ENCODE measurements around the gene FGF2. TPM values are rescaled to one million over a fixed set of nuclear protein-coding genes. Genes with fewer than 3 reads are reported as not detected.

Gene FGF2
- total RNA-seq, 1 experiment from 2014 or later = 13.0 TPM

- no TSS peak for BruUV-seq (replicated peaks)
- intact Hi-C loops (cut with micrococcal nuclease; ENCODE audit: unreplicated experiment) = no loop called here
- TF ChIP-seq CTCF (conservative IDR thresholded peaks at IDR 0.05; ENCODE audit: low read depth, low read length) (no peak), EZH2 (IDR thresholded peaks at IDR 0.05; ENCODE audit: borderline replicate concordance, low read depth, low read length, poor library complexity, severe bottlenecking) (no peak)
- Histone ChIP-seq H3K27ac (ENCODE audit: low read depth, low read length, poor library complexity, severe bottlenecking) (no peak overlapping the region), H3K4me1 (ENCODE audit: insufficient read depth, low read length, poor library complexity, severe bottlenecking) (peaks cover 30% of the 10 kb centered on the region), H3K9me3 (ENCODE audit: low read depth, low read length, poor library complexity, severe bottlenecking) (no peaks in the 10 kb centered on the region), H3K4me3 (ENCODE audit: low read depth, low read length, poor library complexity, severe bottlenecking) (no peak overlapping the region), H3K36me3 (ENCODE audit: insufficient read depth, low read length, poor library complexity, severe bottlenecking) (no peaks in the 10 kb centered on the region), H3K27me3 (replicated peaks; ENCODE audit: insufficient read depth, low read depth, low read length, poor library complexity) (no peaks in the 10 kb centered on the region)
- CTCF ChIA-PET = no interaction called here
- DNase-seq (ENCODE audit: low spot score) = no peak
- POLR2A ChIA-PET (ENCODE audit: low non-redundant PET) = no interaction called here
Measured at GRCh38 chr4:122858705-122859104, 32.1 kb downstream of the FGF2 start.

GRCh38 chr4:122861172-122861943, 34.7 kb downstream of the FGF2 start:
- peaks cover 10% of the 10 kb centered on the region for H3K4me1 ChIP-seq (ENCODE audit: insufficient read depth, low read length, poor library complexity, severe bottlenecking)
- BruUV-seq (replicated peaks) = no TSS peak
- no peaks in the 10 kb centered on the region for H3K36me3 ChIP-seq (ENCODE audit: insufficient read depth, low read length, poor library complexity, severe bottlenecking)
- TF ChIP-seq CTCF (conservative IDR thresholded peaks at IDR 0.05; ENCODE audit: low read depth, low read length) (no peak), EZH2 (IDR thresholded peaks at IDR 0.05; ENCODE audit: borderline replicate concordance, low read depth, low read length, poor library complexity, severe bottlenecking) (no peak)
- H3K9me3 ChIP-seq (ENCODE audit: low read depth, low read length, poor library complexity, severe bottlenecking) = no peaks in the 10 kb centered on the region
- no peak overlapping the region for H3K27ac ChIP-seq (ENCODE audit: low read depth, low read length, poor library complexity, severe bottlenecking)
- DNase-seq (ENCODE audit: low spot score) = no peak
- H3K4me3 ChIP-seq (ENCODE audit: low read depth, low read length, poor library complexity, severe bottlenecking) = no peak overlapping the region
- intact Hi-C loops (cut with micrococcal nuclease; ENCODE audit: unreplicated experiment) = no loop called here
- no peaks in the 10 kb centered on the region for H3K27me3 ChIP-seq (replicated peaks; ENCODE audit: insufficient read depth, low read depth, low read length, poor library complexity)
- ChIA-PET CTCF (no interaction called here), POLR2A (ENCODE audit: low non-redundant PET) (no interaction called here)

GRCh38 chr4:122863639-122864038, 37.0 kb downstream of the FGF2 start:
- Histone ChIP-seq H3K36me3 (ENCODE audit: insufficient read depth, low read length, poor library complexity, severe bottlenecking) (no peaks in the 10 kb centered on the region), H3K27me3 (replicated peaks; ENCODE audit: insufficient read depth, low read depth, low read length, poor library complexity) (no peaks in the 10 kb centered on the region), H3K4me3 (ENCODE audit: low read depth, low read length, poor library complexity, severe bottlenecking) (no peak overlapping the region), H3K4me1 (ENCODE audit: insufficient read depth, low read length, poor library complexity, severe bottlenecking) (peaks cover 6% of the 10 kb centered on the region), H3K9me3 (ENCODE audit: low read depth, low read length, poor library complexity, severe bottlenecking) (no peaks in the 10 kb centered on the region), H3K27ac (ENCODE audit: low read depth, low read length, poor library complexity, severe bottlenecking) (no peak overlapping the region)
- TF ChIP-seq CTCF (conservative IDR thresholded peaks at IDR 0.05; ENCODE audit: low read depth, low read length) (no peak), EZH2 (IDR thresholded peaks at IDR 0.05; ENCODE audit: borderline replicate concordance, low read depth, low read length, poor library complexity, severe bottlenecking) (no peak)
- no TSS peak for BruUV-seq (replicated peaks)
- ChIA-PET CTCF (no interaction called here), POLR2A (ENCODE audit: low non-redundant PET) (no interaction called here)
- intact Hi-C loops (cut with micrococcal nuclease; ENCODE audit: unreplicated experiment) = no loop called here
- no peak for DNase-seq (ENCODE audit: low spot score)
